CD14-positive monocyte (primary cell): Measurements from ENCODE around the gene PLVAP. TPM values are rescaled to one million over a fixed set of nuclear protein-coding genes. Genes with fewer than 3 reads are reported as not detected.

Experiments
- DNase-seq, 3 donors: peaks; one replicate each; pipeline ENCODE4 v3.0.0-alpha.2; 2011 to 2022
- H2AFZ ChIP-seq: 2 replicates; pipeline ENCODE4 v1.6.0; 2012; ENCODE audit warnings: mild to moderate bottlenecking, low read depth, low read length, inconsistent platforms; ENCODE audit not compliant: insufficient read depth, poor library complexity, severe bottlenecking
- H3K27ac ChIP-seq, 2 donors: 1 replicate in 1 of 2; 2 replicates in 1 of 2; pipeline ENCODE4 v1.5.1; 2012 to 2013; ENCODE audit warnings: low read length in 2 of 2, control low read depth in 1 of 2, inconsistent platforms in 1 of 2, low read depth in 1 of 2, mild to moderate bottlenecking in 1 of 2
- H3K27me3 ChIP-seq, 2 donors: one replicate each; pipeline versions ENCODE4 v1.6.0 to v1.6.1; 2011 to 2013; ENCODE audit warnings: low read length in 2 of 2; ENCODE audit not compliant: control insufficient read depth in 2 of 2, insufficient read depth in 2 of 2
- H3K36me3 ChIP-seq, 2 donors: replicated peaks in 1 of 2; 1 replicate in 1 of 2; 2 replicates in 1 of 2; pipeline versions ENCODE4 v1.5.1 to v1.6.1; 2012 to 2013; ENCODE audit warnings: low read length in 2 of 2, control low read depth in 1 of 2, inconsistent platforms in 1 of 2, mild to moderate bottlenecking in 1 of 2; ENCODE audit not compliant: insufficient read depth in 2 of 2, control insufficient read depth in 1 of 2
- H3K4me1 ChIP-seq, 2 donors: 1 replicate in 1 of 2; 2 replicates in 1 of 2; pipeline versions ENCODE4 v1.5.1 to v1.6.1; 2012 to 2013; ENCODE audit warnings: low read length in 2 of 2, control low read depth in 1 of 2, inconsistent platforms in 1 of 2, mild to moderate bottlenecking in 1 of 2, moderate library complexity in 1 of 2; ENCODE audit not compliant: insufficient read depth in 2 of 2, control insufficient read depth in 1 of 2
- H3K4me2 ChIP-seq: replicated peaks from 2 replicates; pipeline ENCODE3; 2012; ENCODE audit warnings: low read length, moderate library complexity, mild to moderate bottlenecking; ENCODE audit not compliant: poor library complexity, severe bottlenecking; ENCODE audit errors: extremely low read depth
- H3K4me3 ChIP-seq, 3 experiments: fragments of 200-600 bp in 1 of 3; sonication (generic) in 1 of 3; replicated peaks in 1 of 3; 1 replicate in 2 of 3; 2 replicates in 1 of 3; pipeline ENCODE4 v1.5.1; 2011 to 2013; ENCODE audit warnings: low read length in 3 of 3, mild to moderate bottlenecking in 3 of 3, control low read depth in 2 of 3, low read depth in 2 of 3, inconsistent platforms in 1 of 3, moderate library complexity in 1 of 3
- H3K79me2 ChIP-seq: 2 replicates; pipeline ENCODE4 v1.6.0; 2012; ENCODE audit warnings: mild to moderate bottlenecking, control low read depth, inconsistent platforms, low read length, moderate library complexity; ENCODE audit not compliant: insufficient read depth
- H3K9ac ChIP-seq: 2 replicates; pipeline ENCODE4 v1.6.0; 2017; ENCODE audit warnings: low read length, mild to moderate bottlenecking; ENCODE audit not compliant: insufficient read depth, poor library complexity, severe bottlenecking
- H3K9me3 ChIP-seq, 2 donors: replicated peaks in 1 of 2; 1 replicate in 1 of 2; 2 replicates in 1 of 2; pipeline versions ENCODE4 v1.5.1 to v1.6.1; 2012 to 2013; ENCODE audit warnings: low read length in 2 of 2, control low read depth in 1 of 2; ENCODE audit not compliant: control insufficient read depth in 1 of 2, insufficient read depth in 1 of 2
- H4K20me1 ChIP-seq: 2 replicates; pipeline ENCODE4 v1.6.0; 2012; ENCODE audit warnings: mild to moderate bottlenecking, low read length, control low read depth, moderate library complexity; ENCODE audit not compliant: insufficient read depth
- H3K27ac Mint-ChIP-seq, 7 donors: one replicate each; pipeline ENCODE4 v1.8.0; 2020; ENCODE audit warnings: mild to moderate bottlenecking in 7 of 7, mixed read lengths in 7 of 7, moderate library complexity in 6 of 7, inconsistent platforms in 2 of 7
- H3K27me3 Mint-ChIP-seq, 3 donors: one replicate each; pipeline ENCODE4 v1.8.0; 2021 to 2022; ENCODE audit warnings: low read depth in 3 of 3, mild to moderate bottlenecking in 3 of 3, mixed read lengths in 3 of 3, moderate library complexity in 3 of 3, inconsistent platforms in 1 of 3
- H3K36me3 Mint-ChIP-seq, 2 donors: one replicate each; pipeline ENCODE4 v1.8.0; 2020; ENCODE audit warnings: mixed read lengths in 2 of 2, inconsistent platforms in 1 of 2, mild to moderate bottlenecking in 1 of 2
- H3K4me1 Mint-ChIP-seq: one replicate; pipeline ENCODE4 v1.8.0; 2020; ENCODE audit warnings: mild to moderate bottlenecking, mixed read lengths
- H3K4me3 Mint-ChIP-seq, 2 donors: one replicate each; pipeline ENCODE4 v1.8.0; 2020; ENCODE audit warnings: mild to moderate bottlenecking in 2 of 2, mixed read lengths in 2 of 2, moderate library complexity in 1 of 2
- H3K9me3 Mint-ChIP-seq, 7 donors: one replicate each; pipeline ENCODE4 v1.8.0; 2020 to 2022; ENCODE audit warnings: mixed read lengths in 7 of 7, mild to moderate bottlenecking in 6 of 7, moderate library complexity in 6 of 7, inconsistent platforms in 2 of 7
- CTCF ChIP-seq: fragments of 200-600 bp; IDR thresholded peaks from one replicate; pipeline ENCODE4 v1.8.0; 2022; ENCODE audit warnings: antibody characterized with exemption, mild to moderate bottlenecking
- WGBS: methylation state at CpG from one replicate; pipeline ENCODE4 v1.1.5; 2013; ENCODE audit warnings: missing lambda C conversion rate; ENCODE audit not compliant: insufficient coverage; 5-methylcytosine and 5-hydroxymethylcytosine counted together
- intact Hi-C, 2 donors: fragments of 100-400 bp; cut with micrococcal nuclease; formaldehyde crosslinking; loops; one replicate each; pipeline versions ENCODE4 v1.15.0 to v1.15.1; 2023
- polyA plus RNA-seq, 3 donors: library from polyadenylated mRNA; depleted of rRNA in 1 of 3; unstranded in 2 of 3; stranded (reverse) in 1 of 3; fragments of 300-500 nt in 2 of 3; fragments of >200 nt in 1 of 3; fragmentation: Illumina TruSeq in 2 of 3; gene quantifications; 1 replicate in 2 of 3; 2 replicates in 1 of 3; pipeline ENCODE4 v1.2.3, GENCODE V29; 2012 to 2021

Gene PLVAP
- polyA plus RNA-seq, 3 donors, result 0.08 to 0.81 TPM; not detected in 1

- H3K4me1 ChIP-seq, result peaks cover 42 to 61% of the 10 kb centered on the region in 2 donors
Measured at GRCh38 chr19:17336872-17337674, 40.1 kb downstream of the PLVAP start, which contains the start of gene GTPBP3. GTPBP3 (plus strand) TSS chr19:17337553; CDS start chr19:17337612, 59 bp downstream.

More at GRCh38 chr19:17336872-17337674, 40.1 kb downstream of the PLVAP start, which contains the start of gene GTPBP3:
- Histone ChIP-seq H4K20me1 (peaks cover 5% of the 10 kb centered on the region), H3K27me3 (no peaks in the 10 kb centered on the region), H3K79me2 (peaks cover 16% of the 10 kb centered on the region), H3K36me3 (peaks cover 4 to 6% of the 10 kb centered on the region in 2 donors), H3K27ac (peak within 1 kb of the TSS; percentile 82 to 90), H2AFZ (peak within 1 kb of the TSS; percentile 93), H3K4me3 (peak within 1 kb of the TSS; percentile 69 to 94 (median 90)), H3K9me3 (no peaks in the 10 kb centered on the region), H3K4me2 (peak within 1 kb of the TSS; percentile 91), H3K9ac (peak within 1 kb of the TSS; percentile 65)
- intact Hi-C loops, result loop anchor here in 1 of 2 donors (5.0 kb wide), 1 partner anchor 35 kb away; the partner anchor contains the start of gene ABHD8
- Mint-ChIP-seq H3K4me3 (peak within 1 kb of the TSS; percentile 95 to 99), H3K9me3 (peaks cover 0 to 7% (median 4%) of the 10 kb centered on the region in 7 donors), H3K36me3 (peaks cover 13 to 20% of the 10 kb centered on the region in 2 donors), H3K27ac (peak within 1 kb of the TSS; percentile 89 to 97 (median 92)), H3K27me3 (peaks cover 0 to 1% (median 0%) of the 10 kb centered on the region in 3 donors), H3K4me1 (peaks cover 34% of the 10 kb centered on the region)
- under 1% methylated on average over 40 of the region's 41 CpGs for WGBS
- TF ChIP-seq CTCF, result no peak
- DNase-seq, result peak; percentile 91 to 96 (median 96)
